HG02981 (cell line): ENCODE results near the gene BTBD6.

Experiments used
- ATAC-seq: cut with Tn5 transposase; IDR thresholded peaks from one replicate; pipeline ENCODE4 v1.9.1; 2021; ENCODE audit warnings: mild to moderate bottlenecking, moderate library complexity; ENCODE audit not compliant: unreplicated experiment

Gene BTBD6

GRCh38 chr14:105229099-105229655 lies 19.2 kb upstream of the BTBD6 start:
- no peak for ATAC-seq

DNA sequence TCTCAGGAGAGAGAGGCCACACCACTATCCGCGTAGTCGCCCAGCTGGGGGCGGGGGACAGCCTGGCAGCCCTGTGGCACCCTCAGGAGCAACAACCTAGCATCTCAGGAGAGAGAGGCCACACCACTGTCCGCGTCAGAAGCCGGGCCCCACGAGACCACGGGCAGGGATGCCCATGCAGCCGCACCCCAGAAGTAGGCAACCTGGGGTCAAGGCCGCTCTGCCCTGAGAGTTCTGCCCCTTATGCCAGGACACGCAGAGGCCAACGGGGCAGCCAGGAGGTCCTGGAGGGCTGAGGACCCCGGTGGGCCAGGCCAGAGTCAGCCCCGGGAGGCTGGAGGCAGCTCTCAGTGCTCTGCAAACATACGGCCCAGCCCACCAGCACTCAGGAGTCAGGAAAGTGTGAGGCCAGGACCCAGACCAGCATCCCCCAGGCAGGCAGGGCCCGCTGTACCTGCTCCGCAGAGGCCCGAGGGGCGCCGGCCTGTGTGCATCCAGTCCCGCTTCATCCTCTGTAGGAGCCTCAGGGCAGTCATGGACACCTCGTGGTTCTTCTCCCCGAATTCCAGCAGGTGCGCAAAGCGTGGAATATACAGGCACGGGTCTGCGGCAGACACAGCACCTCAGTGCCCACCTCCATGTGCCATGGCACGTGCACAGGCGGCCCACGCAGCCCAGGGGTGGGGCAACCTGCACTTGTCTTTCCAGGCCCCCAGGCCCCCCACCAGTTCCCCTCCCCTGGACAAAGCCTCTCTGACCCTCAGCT lies 7.3 kb upstream of the BTBD6 start:
- no peak for ATAC-seq

- ATAC-seq: no peak
Measured at GRCh38 chr14:105241641-105242040, 6.7 kb upstream of the BTBD6 start.

DNA sequence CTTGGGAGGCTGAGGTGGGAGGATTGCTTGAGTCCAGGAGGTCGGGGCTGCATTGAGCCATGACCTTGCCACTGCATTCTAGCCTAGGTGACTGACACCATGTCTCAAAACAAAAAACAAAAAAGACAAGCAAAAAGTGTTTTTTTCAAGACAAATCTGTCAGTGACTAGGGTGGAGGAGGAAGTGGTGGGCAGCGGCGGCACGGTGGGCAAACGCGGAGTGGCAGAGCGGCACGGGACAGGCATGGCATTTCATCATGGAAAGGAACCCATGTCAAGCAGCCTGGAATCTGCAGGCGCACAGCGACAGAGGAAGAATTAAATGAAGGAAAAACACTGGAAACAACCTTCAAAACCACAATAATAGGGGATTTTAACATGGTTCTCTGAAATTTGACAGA lies 4.0 kb upstream of the BTBD6 start:
- no peak for ATAC-seq

GRCh38 chr14:105247026-105247425 lies 1.3 kb upstream of the BTBD6 start:
- no peak for ATAC-seq

DNA sequence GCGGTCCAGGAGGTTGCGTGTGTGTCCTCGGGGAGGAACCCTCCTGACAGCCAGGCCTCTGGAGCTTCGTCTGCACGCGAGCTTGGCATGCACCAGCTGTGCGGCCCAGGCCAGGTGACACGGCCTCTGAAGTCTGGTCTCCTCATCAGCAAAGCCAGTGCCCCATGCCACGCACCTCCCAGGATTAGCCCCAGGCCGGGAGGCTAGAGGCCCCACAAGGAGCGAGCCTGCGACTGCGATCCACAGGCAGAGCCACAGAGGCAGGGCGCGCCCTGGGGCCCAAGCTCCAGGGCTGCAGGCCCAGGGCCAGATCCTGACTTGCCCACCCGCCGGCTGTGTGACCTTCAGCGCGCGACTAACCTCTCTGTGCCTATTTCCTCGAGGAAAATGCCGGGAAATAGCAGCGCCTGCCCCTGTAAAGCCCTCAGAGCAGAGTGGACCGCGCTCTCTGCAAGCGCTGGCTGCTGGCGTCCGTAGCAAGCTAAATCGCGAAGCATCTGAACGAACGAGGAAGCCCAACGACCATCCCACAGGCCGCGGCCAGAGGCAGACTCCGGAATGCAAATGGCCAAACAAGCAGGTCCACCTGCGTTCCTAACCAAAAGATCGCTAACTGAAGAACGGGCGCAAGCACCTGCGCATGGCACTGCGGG lies 492 bp upstream of the BTBD6 start:
- no peak for ATAC-seq

DNA sequence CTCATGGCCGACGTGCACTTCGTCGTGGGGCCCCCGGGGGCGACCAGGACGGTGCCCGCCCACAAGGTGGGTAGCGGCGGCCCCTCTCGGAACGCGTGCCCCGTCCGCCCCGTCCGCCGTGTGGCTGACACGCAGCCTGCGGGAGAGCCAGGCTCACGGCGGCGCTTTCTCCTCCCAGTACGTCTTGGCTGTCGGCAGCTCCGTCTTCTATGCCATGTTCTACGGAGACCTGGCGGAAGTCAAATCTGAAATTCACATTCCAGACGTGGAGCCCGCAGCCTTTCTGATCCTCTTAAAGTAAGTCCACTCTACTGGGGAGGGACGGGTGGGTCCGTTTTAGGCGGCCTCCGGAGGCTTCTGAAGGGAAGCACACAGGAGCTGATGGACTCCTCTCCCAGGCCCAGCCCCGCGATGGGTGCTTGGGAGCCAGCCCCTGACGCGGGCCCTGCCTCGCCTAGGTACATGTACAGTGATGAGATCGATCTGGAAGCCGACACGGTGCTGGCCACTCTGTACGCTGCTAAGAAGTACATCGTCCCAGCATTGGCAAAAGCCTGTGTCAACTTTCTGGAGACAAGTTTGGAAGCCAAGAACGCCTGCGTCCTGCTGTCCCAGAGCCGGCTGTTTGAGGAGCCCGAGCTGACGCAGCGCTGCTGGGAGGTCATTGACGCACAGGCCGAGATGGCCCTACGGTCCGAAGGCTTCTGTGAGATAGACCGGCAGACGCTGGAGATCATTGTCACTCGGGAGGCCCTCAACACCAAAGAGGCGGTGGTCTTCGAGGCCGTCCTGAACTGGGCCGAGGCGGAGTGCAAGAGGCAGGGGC lies 1.1 kb downstream of the BTBD6 start:
- no peak for ATAC-seq

GRCh38 chr14:105250008-105250366 lies 1.7 kb downstream of the BTBD6 start:
- no peak for ATAC-seq

GRCh38 chr14:105250986-105251385 lies 2.7 kb downstream of the BTBD6 start:
- ATAC-seq: no peak

DNA sequence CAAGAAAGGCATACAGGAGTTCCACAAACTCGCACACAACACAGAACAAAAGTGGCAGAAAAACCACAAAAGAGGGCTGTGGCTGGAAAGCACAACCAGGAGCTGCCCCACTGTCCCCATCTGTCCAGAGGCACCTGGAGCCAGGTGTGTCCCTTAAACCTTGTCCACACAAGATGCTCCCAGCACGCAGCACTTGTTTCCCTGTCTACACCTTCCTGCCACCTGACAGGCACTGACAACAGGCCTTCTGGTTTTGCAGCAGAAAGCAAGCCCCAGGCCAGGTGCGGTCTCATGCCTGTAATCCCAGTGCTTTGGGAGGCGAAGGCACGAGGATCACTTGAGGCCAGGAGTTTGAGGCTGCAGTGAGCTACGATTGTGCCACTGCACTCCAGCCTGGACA lies 3.6 kb downstream of the BTBD6 start:
- ATAC-seq: no peak

GRCh38 chr14:105252552-105253328 lies 4.4 kb downstream of the BTBD6 start:
- ATAC-seq: no peak

- ATAC-seq: no peak
Measured at GRCh38 chr14:105253329-105253682, 5.0 kb downstream of the BTBD6 start.

DNA sequence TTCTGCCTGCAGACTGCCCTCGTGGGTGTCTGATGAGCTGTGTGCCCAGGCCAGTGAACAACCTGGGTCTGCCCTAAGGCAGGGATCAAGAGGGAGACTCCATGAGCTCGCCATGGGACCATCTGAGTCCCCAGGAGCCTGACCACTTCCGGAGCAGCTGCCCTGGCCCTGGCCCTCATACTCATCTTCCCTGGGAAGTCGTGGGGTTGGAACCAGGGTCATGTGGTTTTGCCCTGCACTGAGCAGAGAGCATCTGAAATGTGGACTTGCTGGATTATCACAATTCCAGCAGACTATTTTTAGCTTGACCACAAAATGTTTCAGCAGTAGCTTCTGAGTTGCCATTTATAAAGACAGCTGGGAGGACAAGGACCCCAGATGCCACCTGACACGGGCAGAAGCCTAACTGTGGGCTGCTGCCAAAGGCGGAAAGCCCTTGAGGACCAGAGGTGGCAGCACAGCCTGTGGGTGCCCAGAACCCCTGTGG lies 6.7 kb downstream of the BTBD6 start:
- ATAC-seq: no peak

GRCh38 chr14:105256292-105256960 lies 8.1 kb downstream of the BTBD6 start:
- no peak for ATAC-seq

DNA sequence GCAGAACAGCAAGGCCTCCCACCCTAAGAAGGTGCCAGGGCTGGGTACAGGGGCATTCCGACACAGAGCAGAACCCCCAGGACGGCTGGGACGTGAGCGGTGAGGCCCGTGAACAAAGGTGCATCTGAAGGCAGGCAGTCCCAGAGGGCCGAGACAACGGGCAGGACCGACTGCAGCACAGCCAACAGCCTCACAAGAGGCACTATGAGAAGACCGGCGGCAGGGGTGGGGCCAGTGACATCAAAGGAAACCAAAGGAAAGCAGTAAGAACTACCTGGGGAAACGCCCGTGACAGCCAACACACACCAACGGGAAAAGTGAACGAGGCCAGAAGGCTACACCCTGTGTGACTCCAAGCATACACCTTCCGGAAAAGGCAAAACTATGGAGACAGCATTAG lies 9.1 kb downstream of the BTBD6 start:
- no peak for ATAC-seq

GRCh38 chr14:105258846-105259245 lies 10.5 kb downstream of the BTBD6 start:
- ATAC-seq: no peak

DNA sequence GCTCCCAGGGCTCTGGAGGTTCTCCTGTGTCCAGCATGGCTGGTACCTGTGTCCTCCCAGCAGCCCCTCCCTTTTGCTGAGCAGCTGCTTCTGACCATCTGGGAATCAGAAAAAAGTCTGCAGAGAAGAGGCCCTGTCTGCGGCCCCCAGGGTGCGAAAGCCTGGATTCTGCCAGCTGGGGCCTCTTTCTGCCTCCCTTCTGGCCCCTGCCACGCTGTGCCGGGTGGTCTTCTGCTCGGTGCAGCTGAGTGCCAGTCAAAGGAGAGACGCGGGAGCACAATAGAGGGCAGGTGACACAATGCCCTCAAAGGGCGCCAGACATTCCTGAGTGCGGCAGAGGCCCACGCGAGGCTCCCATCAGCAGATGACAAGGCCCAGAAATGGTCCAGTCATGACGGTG lies 12.6 kb downstream of the BTBD6 start:
- ATAC-seq: no peak

DNA sequence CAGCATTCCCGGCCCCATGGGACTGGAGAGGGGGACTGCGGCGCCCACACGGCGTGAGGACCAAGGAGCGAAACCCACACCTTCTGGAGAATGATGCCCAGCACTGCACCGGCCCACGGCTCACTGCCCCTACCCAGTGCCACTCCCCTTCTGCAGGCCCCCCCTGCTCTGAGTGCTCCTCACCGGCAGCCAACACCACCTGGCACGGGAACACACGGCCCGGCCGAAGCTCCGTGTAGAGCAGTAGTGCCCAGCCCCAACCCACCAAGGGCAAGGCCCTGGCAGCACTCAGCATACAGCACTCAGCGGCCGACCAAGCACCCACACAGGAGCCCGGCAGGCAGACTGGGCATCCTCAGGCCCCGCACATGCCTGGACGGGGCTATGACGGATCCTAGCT lies 13.4 kb downstream of the BTBD6 start:
- ATAC-seq: no peak

GRCh38 chr14:105267820-105268548 lies 19.7 kb downstream of the BTBD6 start:
- no peak for ATAC-seq
